H1 (cell line): ENCODE measurements around the gene EEF2. TPM values are rescaled to one million over a fixed set of nuclear protein-coding genes. Genes with fewer than 3 reads are reported as not detected.
A peak's percentile ranks its signal among the peaks of the same experiment; 100 is the strongest.

Source experiments
- CTCF ChIA-PET: fragments of 300-600 bp; sonication (Branson Sonifier 250); formaldehyde crosslinking; loops from one replicate; lab custom pipeline; 2021; ENCODE audit not compliant: partially characterized antibody; lab: Charles Lee
- POLR2A ChIA-PET: fragments of 300-600 bp; sonication (Branson Sonifier 250); formaldehyde crosslinking; loops from one replicate; lab custom pipeline; 2021; ENCODE audit warnings: inconsistent platforms; ENCODE audit not compliant: partially characterized antibody; lab: Charles Lee
- DNase-seq, 2 experiments: peaks; one replicate each; pipeline versions ENCODE4 v3.0.0 to v3.0.0-alpha.2; 2010 to 2022; ENCODE audit warnings: low spot score in 2 of 2, low read depth in 1 of 2, mixed read lengths in 1 of 2
- FAIRE-seq: peaks from 2 replicates; lab custom pipeline; 2011; peaks lifted over from hg19 to GRCh38; lab: Jason Lieb, UNC
- H2AFZ ChIP-seq: 2 replicates; pipeline ENCODE4 v1.8.1; 2012; ENCODE audit warnings: low read length, inconsistent platforms
- H2AK5ac ChIP-seq: 2 replicates; pipeline ENCODE4 v1.6.1; 2013; ENCODE audit warnings: low read depth, low read length
- H2BK120ac ChIP-seq: replicated peaks from 2 replicates; pipeline ENCODE3; 2013; ENCODE audit warnings: low read depth, low read length, inconsistent platforms
- H2BK12ac ChIP-seq: 2 replicates; pipeline ENCODE4 v1.6.1; 2013; ENCODE audit warnings: low read depth, low read length
- H2BK15ac ChIP-seq: 2 replicates; pipeline ENCODE4 v1.6.1; 2013; ENCODE audit warnings: low read length
- H2BK20ac ChIP-seq: 2 replicates; pipeline ENCODE4 v1.6.1; 2013; ENCODE audit warnings: low read length
- H2BK5ac ChIP-seq: 2 replicates; pipeline ENCODE4 v1.6.1; 2013; ENCODE audit warnings: low read depth, low read length
- H3K14ac ChIP-seq: 2 replicates; pipeline ENCODE4 v1.6.1; 2013; ENCODE audit warnings: inconsistent platforms; ENCODE audit not compliant: insufficient read length
- H3K18ac ChIP-seq: 2 replicates; pipeline ENCODE4 v1.6.1; 2013; ENCODE audit warnings: low read length; ENCODE audit errors: extremely low read depth
- H3K23ac ChIP-seq: 2 replicates; pipeline ENCODE4 v1.6.1; 2013; ENCODE audit warnings: inconsistent platforms; ENCODE audit not compliant: insufficient read length
- H3K23me2 ChIP-seq: 2 replicates; pipeline ENCODE4 v1.6.1; 2013; ENCODE audit warnings: low read depth, low read length
- H3K27ac ChIP-seq: 2 replicates; pipeline ENCODE4 v1.6.1; 2011; ENCODE audit warnings: low read depth, low read length, inconsistent platforms
- H3K27me3 ChIP-seq, 4 experiments: replicated peaks in 1 of 4; 1 replicate in 1 of 4; 2 replicates in 3 of 4; pipeline versions ENCODE4 v1.6.1 to v1.8.1; 2011 to 2013; ENCODE audit warnings: low read length in 3 of 4, mild to moderate bottlenecking in 3 of 4, inconsistent platforms in 2 of 4, mixed read lengths in 2 of 4, moderate library complexity in 1 of 4; ENCODE audit not compliant: control insufficient read depth in 3 of 4, insufficient read depth in 3 of 4; ENCODE audit errors: extremely low read depth in 1 of 4
- H3K36me3 ChIP-seq, 4 experiments: 2 replicates each; pipeline versions ENCODE4 v1.6.1 to v1.8.1; 2011 to 2013; ENCODE audit warnings: mild to moderate bottlenecking in 4 of 4, low read length in 3 of 4, moderate library complexity in 2 of 4, control low read depth in 1 of 4, inconsistent platforms in 1 of 4; ENCODE audit not compliant: insufficient read depth in 4 of 4, control insufficient read depth in 2 of 4
- H3K4ac ChIP-seq: replicated peaks from 2 replicates; pipeline ENCODE3; 2013; ENCODE audit warnings: low read length, low read depth, mixed read lengths, inconsistent platforms; ENCODE audit not compliant: insufficient read length
- H3K4me1 ChIP-seq, 4 experiments: replicated peaks in 1 of 4; 1 replicate in 1 of 4; 2 replicates in 3 of 4; pipeline versions ENCODE4 v1.6.1 to v1.8.1; 2011 to 2013; ENCODE audit warnings: low read length in 3 of 4, inconsistent platforms in 2 of 4, mixed read lengths in 1 of 4; ENCODE audit not compliant: insufficient read depth in 4 of 4, control insufficient read depth in 3 of 4
- H3K4me2 ChIP-seq, 2 experiments: 2 replicates each; pipeline versions ENCODE4 v1.6.1 to v1.8.1; 2011 to 2013; ENCODE audit warnings: low read depth in 2 of 2, low read length in 2 of 2, control low read depth in 1 of 2, inconsistent platforms in 1 of 2, mild to moderate bottlenecking in 1 of 2; ENCODE audit not compliant: insufficient read depth in 1 of 2
- H3K4me3 ChIP-seq, 4 experiments: fragments of 200-600, 300-600 bp in 1 of 4; sonication (generic), shearing (Covaris generic), sonication (Bioruptor Twin) in 1 of 4; 2 replicates each; pipeline versions ENCODE4 v1.5.1 to v1.8.1; 2011 to 2016; ENCODE audit warnings: low read length in 4 of 4, low read depth in 3 of 4, control low read depth in 2 of 4, inconsistent platforms in 2 of 4, mild to moderate bottlenecking in 2 of 4, mixed read lengths in 1 of 4, moderate library complexity in 1 of 4; ENCODE audit not compliant: insufficient read depth in 2 of 4; ENCODE audit errors: extremely low read depth in 1 of 4
- H3K56ac ChIP-seq: replicated peaks from 2 replicates; pipeline ENCODE3; 2013; ENCODE audit warnings: low read depth, mild to moderate bottlenecking, mixed read lengths, low read length, inconsistent platforms; ENCODE audit not compliant: insufficient read length
- H3K79me1 ChIP-seq: 2 replicates; pipeline ENCODE4 v1.6.1; 2013; ENCODE audit warnings: low read depth, low read length, control low read depth
- H3K79me2 ChIP-seq, 2 experiments: 2 replicates each; pipeline versions ENCODE4 v1.6.1 to v1.8.1; 2012 to 2013; ENCODE audit warnings: low read length in 2 of 2, mild to moderate bottlenecking in 2 of 2, inconsistent platforms in 1 of 2; ENCODE audit not compliant: insufficient read depth in 2 of 2, control insufficient read depth in 1 of 2
- H3K9ac ChIP-seq, 4 experiments: replicated peaks in 1 of 4; 1 replicate in 1 of 4; 2 replicates in 3 of 4; pipeline versions ENCODE4 v1.6.1 to v1.8.1; 2011 to 2013; ENCODE audit warnings: low read depth in 3 of 4, low read length in 3 of 4, control low read depth in 2 of 4, mild to moderate bottlenecking in 2 of 4, moderate library complexity in 2 of 4, inconsistent platforms in 1 of 4; ENCODE audit errors: extremely low read depth in 1 of 4
- H3K9me3 ChIP-seq, 2 experiments: 2 replicates each; pipeline versions ENCODE4 v1.6.1 to v1.8.1; 2012 to 2013; ENCODE audit warnings: mild to moderate bottlenecking in 2 of 2, moderate library complexity in 2 of 2, control low read depth in 1 of 2, inconsistent platforms in 1 of 2, low read depth in 1 of 2, low read length in 1 of 2, mixed read lengths in 1 of 2; ENCODE audit not compliant: insufficient read depth in 2 of 2
- H4K20me1 ChIP-seq, 2 experiments: replicated peaks in 1 of 2; 2 replicates each; pipeline versions ENCODE3 to v1.8.1; 2011 to 2013; ENCODE audit warnings: inconsistent platforms in 2 of 2, low read length in 2 of 2, mild to moderate bottlenecking in 1 of 2; ENCODE audit not compliant: insufficient read depth in 2 of 2, control insufficient read depth in 1 of 2
- H4K5ac ChIP-seq: 2 replicates; pipeline ENCODE4 v1.6.1; 2013; ENCODE audit warnings: low read length, low read depth, mixed read lengths, inconsistent platforms; ENCODE audit not compliant: insufficient read length
- H4K8ac ChIP-seq: 2 replicates; pipeline ENCODE4 v1.8.0; 2013; ENCODE audit warnings: mild to moderate bottlenecking, moderate library complexity, low read length, inconsistent platforms; ENCODE audit not compliant: insufficient read depth; ENCODE audit errors: extremely low read depth
- H4K91ac ChIP-seq: replicated peaks from 2 replicates; pipeline ENCODE3; 2013; ENCODE audit warnings: low read length, mixed read lengths, inconsistent platforms; ENCODE audit not compliant: insufficient read length
- CEBPB ChIP-seq: IDR thresholded peaks from 2 replicates; pipeline ENCODE4 v1.6.1; 2012; ENCODE audit warnings: low read depth, low read length
- CHD2 ChIP-seq: IDR thresholded peaks from 2 replicates; pipeline ENCODE4 v1.6.1; 2012; ENCODE audit warnings: low read length, improper control_type of control experiment
- EZH2 ChIP-seq: fragments of 200-600 bp; sonication (generic); IDR thresholded peaks from 2 replicates; pipeline ENCODE4 v1.7.1; 2012; ENCODE audit warnings: low read depth, mild to moderate bottlenecking, moderate library complexity, low read length, inconsistent platforms; ENCODE audit not compliant: severe bottlenecking
- FOSL1 ChIP-seq: IDR thresholded peaks from 2 replicates; pipeline ENCODE4 v1.6.1; 2011; ENCODE audit warnings: mild to moderate bottlenecking, low read depth, low read length, moderate library complexity; ENCODE audit not compliant: insufficient read depth
- JUN ChIP-seq: IDR thresholded peaks from 2 replicates; pipeline ENCODE4 v1.6.1; 2011; ENCODE audit warnings: low read depth, mild to moderate bottlenecking, improper control_type of control experiment, low read length
- MAX ChIP-seq: IDR thresholded peaks from 2 replicates; pipeline ENCODE4 v1.6.1; 2012; ENCODE audit warnings: inconsistent platforms
- NRF1 ChIP-seq: IDR thresholded peaks from 2 replicates; pipeline ENCODE4 v1.6.1; 2011; ENCODE audit warnings: mild to moderate bottlenecking, low read depth, low read length, improper control_type of control experiment
- RAD21 ChIP-seq, 2 experiments: IDR thresholded peaks in 1 of 2; conservative IDR thresholded peaks in 1 of 2; 2 replicates each; pipeline ENCODE4 v1.6.1; 2011; ENCODE audit warnings: low read depth in 2 of 2, low read length in 2 of 2, improper control_type of control experiment in 1 of 2, inconsistent platforms in 1 of 2, mild to moderate bottlenecking in 1 of 2, moderate library complexity in 1 of 2
- RNF2 ChIP-seq: fragments of 200-900, 300-1000 bp; sonication (generic); IDR thresholded peaks from 2 replicates; pipeline ENCODE4 v1.7.1; 2016; ENCODE audit warnings: borderline replicate concordance, low read depth, mild to moderate bottlenecking, antibody characterized with exemption, low read length; ENCODE audit not compliant: poor library complexity, severe bottlenecking; ENCODE audit errors: missing control alignments
- WGBS, 2 experiments: shearing (Covaris generic) in 1 of 2; methylation state at CpG; one replicate each; pipeline versions ENCODE4 v1.1.6 to v1.1.7; 2013 to 2015; ENCODE audit warnings: low lambda C conversion rate in 2 of 2, mixed read lengths in 2 of 2, inconsistent platforms in 1 of 2, low coverage in 1 of 2, missing lambda C conversion rate in 1 of 2; ENCODE audit not compliant: insufficient replicate concordance in 2 of 2, insufficient coverage in 1 of 2, insufficient read length in 1 of 2; ENCODE audit errors: extremely low coverage in 1 of 2, missing lambda C conversion rate in 1 of 2; 5-methylcytosine and 5-hydroxymethylcytosine counted together
- polyA plus RNA-seq, 7 experiments: library from polyadenylated mRNA; depleted of rRNA in 3 of 7; stranded (reverse) in 5 of 7; unstranded in 2 of 7; fragments of >200 nt in 5 of 7; fragments of 200-250 nt in 2 of 7; gene quantifications; 1 replicate in 5 of 7; 2 replicates in 1 of 7; 4 replicates in 1 of 7; pipeline versions ENCODE4 v1.2.1 to v1.2.3, GENCODE V29; 2011 to 2013; ENCODE audit warnings: missing spikeins in 2 of 7, mixed read lengths in 2 of 7
- total RNA-seq: library from RNA; stranded (reverse); fragmentation: NEBNext Ultra II Directional; extraction: Animal tissue kit (Norgen Biotek cat#: 25700); gene quantifications from 2 replicates; pipeline ENCODE4 v1.2.1, GENCODE V29; 2021

The EEF2 gene
- total and polyA plus RNA-seq, 2 of the 8 experiments (the other 6 are each of a cell fraction or from before 2014, with no cell fraction given): 1,554 to 3,380 TPM

- no peak overlapping the region for H2AK5ac ChIP-seq
- H4K8ac ChIP-seq: 0 out of 2 replicates have a peak overlapping the region, but pooled peaks have one; percentile 42
- no peak overlapping the region for H3K23ac ChIP-seq
- H2BK20ac ChIP-seq: no peak overlapping the region
- H3K27me3 ChIP-seq: no peaks in the 10 kb centered on the region
- no peak overlapping the region for H2BK120ac ChIP-seq
- H2BK5ac ChIP-seq: no peak overlapping the region
- no peak overlapping the region for H3K18ac ChIP-seq
- no peak overlapping the region for H3K14ac ChIP-seq
- H4K20me1 ChIP-seq: peaks cover 33 to 44% of the 10 kb centered on the region in 2 experiments
- H3K27ac ChIP-seq: no peak overlapping the region
- DNase-seq (no peak), FAIRE-seq (no peak)
- no peaks in the 10 kb centered on the region for H3K9me3 ChIP-seq
- H3K79me2 ChIP-seq: peaks cover 15 to 71% of the 10 kb centered on the region in 2 experiments
- H4K91ac ChIP-seq: no peak overlapping the region
- WGBS, 2 experiments: 95% methylated on average over 32 of the region's 33 CpGs; no CpG with 5 or more reads in 1 of the 2 experiments
- H3K4me1 ChIP-seq: peaks cover 3 to 12% (median 5%) of the 10 kb centered on the region in 4 experiments; a peak in 6 of 7 replicates
- H3K9ac ChIP-seq: no peak overlapping the region
- H3K23me2 ChIP-seq: peaks cover 5% of the 10 kb centered on the region
- H3K56ac ChIP-seq: no peak overlapping the region
- POLR2A ChIA-PET: interaction anchor here (0.7 to 2.4 kb wide), 5 partner anchors 24 to 102 kb away, joined by 3 to 12 read pairs (median 4); partner anchors contain the start of gene EEF2
- no peak overlapping the region for H2BK15ac ChIP-seq
- no peak overlapping the region for H3K4me3 ChIP-seq
- no peak overlapping the region for H2BK12ac ChIP-seq
- H3K4ac ChIP-seq: no peak overlapping the region
- H3K4me2 ChIP-seq: no peak overlapping the region
- no peak overlapping the region for H4K5ac ChIP-seq
- H2AFZ ChIP-seq: no peak overlapping the region
- H3K36me3 ChIP-seq: peaks cover 0 to 26% (median 7%) of the 10 kb centered on the region in 4 experiments; a peak in 5 of 8 replicates
- H3K79me1 ChIP-seq: peaks cover 22% of the 10 kb centered on the region
- CTCF ChIA-PET: interaction anchor here (1.0 kb wide), 1 partner anchor 230 kb away, joined by 3 read pairs; no protein-coding TSS in a partner anchor
- no peak for TF ChIP-seq MAX
- TF ChIP-seq FOSL1: no peak
- no peak for TF ChIP-seq CEBPB
- no peak for TF ChIP-seq CHD2
- TF ChIP-seq RNF2: no peak
- TF ChIP-seq JUN: no peak
- no peak for TF ChIP-seq NRF1
- TF ChIP-seq RAD21 (IDR thresholded peaks at IDR 0.05 in 1 of 2, conservative IDR thresholded peaks at IDR 0.05 in 1 of 2; ENCODE audit: low read depth in 2 of 2, low read length in 2 of 2): no peak
- no peak for TF ChIP-seq EZH2
Observed at GRCh38 chr19:4012975-4013634, 27.8 kb upstream of the EEF2 start.
